HCT116 (cell line): ENCODE measurements around the gene RAB31. TPM values are rescaled to one million over a fixed set of nuclear protein-coding genes. Genes with fewer than 3 reads are reported as not detected.

Experiments used
- ATAC-seq: fragments of 200-7000 bp; cut with Tn5 transposase; 2 replicates; pipeline ENCODE4 v1.9.1; 2020; ENCODE audit warnings: mild to moderate bottlenecking, moderate library complexity
- BruUV-seq: library from RNA; stranded (reverse); fragments of 400-500 nt; replicated peaks from 2 replicates; lab custom pipeline; 2021; lab: Mats Ljungman, UMichigan
- CTCF ChIA-PET: fragments of 300-600 bp; sonication (Branson Sonifier 250); formaldehyde crosslinking; loops from one replicate; lab custom pipeline; 2021; ENCODE audit warnings: antibody characterized with exemption; lab: Charles Lee
- POLR2A ChIA-PET: fragments of 300-600, 350-600 bp; sonication (Branson Sonifier 250); formaldehyde crosslinking; loops from one replicate; lab custom pipeline; 2021; ENCODE audit warnings: antibody characterized with exemption; lab: Charles Lee
- RAD21 ChIA-PET, 2 experiments: fragments of 300-600 bp; sonication (Branson Sonifier 250); formaldehyde crosslinking; loops; one replicate each; lab custom pipeline; 2023; ENCODE audit warnings: low total read pairs in 2 of 2; ENCODE audit not compliant: uncharacterized antibody in 2 of 2, unreplicated experiment in 2 of 2, low non-redundant PET in 1 of 2; lab: Charles Lee
- DNase-seq: peaks from one replicate; pipeline ENCODE4 v3.0.0-alpha.2; 2010; ENCODE audit warnings: low read depth, low spot score
- H2AFZ ChIP-seq: fragments of 200-600 bp; shearing (Covaris generic), sonication (generic); 2 replicates; pipeline ENCODE4 v1.6.1; 2017; ENCODE audit warnings: low read depth, mixed run types, mixed read lengths, antibody characterized with exemption, low read length; ENCODE audit not compliant: poor library complexity, severe bottlenecking
- H3K27ac ChIP-seq: 2 replicates; pipeline ENCODE4 v1.5.1; 2012; ENCODE audit warnings: low read depth, low read length
- H3K27me3 ChIP-seq: fragments of 200-600 bp; sonication (generic); 2 replicates; pipeline ENCODE4 v1.6.1; 2016; ENCODE audit warnings: mixed run types, low read length, mixed read lengths; ENCODE audit not compliant: insufficient read depth
- H3K36me3 ChIP-seq, 2 experiments: fragments of 200-500 bp in 1 of 2; fragments of 200-600 bp in 1 of 2; sonication (Bioruptor generic) in 1 of 2; sonication (generic) in 1 of 2; 2 replicates each; pipeline versions ENCODE4 v1.5.1 to v1.6.1; 2014 to 2016; ENCODE audit warnings: low read length in 2 of 2, inconsistent platforms in 1 of 2, mixed read lengths in 1 of 2, mixed run types in 1 of 2; ENCODE audit not compliant: insufficient read depth in 2 of 2, control insufficient read depth in 1 of 2
- H3K4me1 ChIP-seq, 2 experiments: fragments of 200-600 bp in 1 of 2; sonication (generic) in 1 of 2; 2 replicates each; pipeline versions ENCODE4 v1.5.1 to v1.6.1; 2012 to 2017; ENCODE audit warnings: low read length in 2 of 2, inconsistent platforms in 1 of 2, mild to moderate bottlenecking in 1 of 2, mixed read lengths in 1 of 2, mixed run types in 1 of 2, moderate library complexity in 1 of 2; ENCODE audit not compliant: insufficient read depth in 2 of 2, control insufficient read depth in 1 of 2
- H3K4me2 ChIP-seq: fragments of 200-600 bp; sonication (generic); 2 replicates; pipeline ENCODE4 v1.6.1; 2017; ENCODE audit warnings: mixed run types, low read length, mixed read lengths
- H3K4me3 ChIP-seq, 2 experiments: fragments of 200-600 bp in 1 of 2; sonication (generic) in 1 of 2; replicated peaks in 1 of 2; 2 replicates each; pipeline ENCODE4 v1.5.1; 2011 to 2016; ENCODE audit warnings: low read length in 2 of 2, control low read depth in 1 of 2, low read depth in 1 of 2, mild to moderate bottlenecking in 1 of 2, mixed read lengths in 1 of 2, mixed run types in 1 of 2
- H3K79me2 ChIP-seq: fragments of 200-600 bp; sonication (generic); 2 replicates; pipeline ENCODE4 v1.6.1; 2017; ENCODE audit warnings: mild to moderate bottlenecking, mixed run types, low read length, moderate library complexity, mixed read lengths; ENCODE audit not compliant: insufficient read depth
- H3K9ac ChIP-seq: fragments of 200-600 bp; sonication (generic); 2 replicates; pipeline ENCODE4 v1.6.1; 2016; ENCODE audit warnings: low read length, mixed read lengths
- H3K9me2 ChIP-seq: fragments of 200-600 bp; sonication (generic), shearing (Covaris generic); 2 replicates; pipeline ENCODE4 v1.6.1; 2017; ENCODE audit warnings: mixed run types, mild to moderate bottlenecking, moderate library complexity; ENCODE audit not compliant: insufficient read depth
- H3K9me3 ChIP-seq, 2 experiments: fragments of 200-500 bp in 1 of 2; fragments of 200-600 bp in 1 of 2; sonication (Bioruptor generic) in 1 of 2; sonication (generic) in 1 of 2; 2 replicates each; pipeline ENCODE4 v1.6.1; 2014 to 2017; ENCODE audit warnings: low read length in 2 of 2, mixed read lengths in 2 of 2, inconsistent platforms in 1 of 2, low read depth in 1 of 2, mild to moderate bottlenecking in 1 of 2, mixed run types in 1 of 2, moderate library complexity in 1 of 2; ENCODE audit not compliant: control insufficient read depth in 1 of 2, insufficient read depth in 1 of 2
- H4K20me1 ChIP-seq: fragments of 200-600 bp; sonication (generic), shearing (Covaris generic); 2 replicates; pipeline ENCODE4 v1.6.1; 2017; ENCODE audit warnings: mixed run types, mild to moderate bottlenecking, moderate library complexity; ENCODE audit not compliant: insufficient read depth
- ATF3 ChIP-seq: IDR thresholded peaks from 2 replicates; pipeline ENCODE4 v1.6.1; 2012
- CBX3 ChIP-seq: IDR thresholded peaks from 2 replicates; pipeline ENCODE4 v1.6.1; 2012; ENCODE audit warnings: low read depth
- CTCF ChIP-seq, 3 experiments: fragments of 200-600 bp in 1 of 3; sonication (generic) in 1 of 3; IDR thresholded peaks in 2 of 3; conservative IDR thresholded peaks in 1 of 3; 2 replicates each; pipeline ENCODE4 v1.5.1; 2012 to 2017; ENCODE audit warnings: low read depth in 2 of 3, low read length in 2 of 3, antibody characterized with exemption in 1 of 3, borderline replicate concordance in 1 of 3, control low read depth in 1 of 3, mild to moderate bottlenecking in 1 of 3, mixed read lengths in 1 of 3, mixed run types in 1 of 3, moderate library complexity in 1 of 3; ENCODE audit not compliant: insufficient read depth in 1 of 3
- RAD21 ChIP-seq: IDR thresholded peaks from 2 replicates; pipeline ENCODE4 v1.6.1; 2012; ENCODE audit warnings: low read depth, mild to moderate bottlenecking
- REST ChIP-seq: IDR thresholded peaks from 2 replicates; pipeline ENCODE4 v1.6.1; 2012; ENCODE audit warnings: low read depth
- YY1 ChIP-seq: IDR thresholded peaks from 2 replicates; pipeline ENCODE4 v1.6.1; 2011; ENCODE audit warnings: low read length, low read depth, moderate library complexity, mild to moderate bottlenecking; ENCODE audit not compliant: insufficient replicate concordance; ENCODE audit errors: extremely low read depth
- ZFX ChIP-seq: fragments of 450-650 bp; IDR thresholded peaks from 2 replicates; pipeline ENCODE4 v1.6.1; 2017
- ZNF274 ChIP-seq: fragments of 200-500 bp; sonication (Bioruptor generic); IDR thresholded peaks from 2 replicates; pipeline ENCODE4 v1.6.1; 2014; ENCODE audit warnings: mild to moderate bottlenecking, low read depth, low read length, inconsistent platforms
- intact Hi-C: fragments of 100-400 bp; cut with micrococcal nuclease; formaldehyde crosslinking; loops from 2 replicates; pipeline ENCODE4 v1.10.0; 2022
- total RNA-seq: library from RNA; stranded (reverse); gene quantifications from one replicate; pipeline ENCODE4 v1.2.1, GENCODE V29; 2021; ENCODE audit not compliant: unreplicated experiment
- TF ChIP-seq, protein P1 (sequence below): IDR thresholded peaks from 2 replicates; pipeline ENCODE4 v1.6.1; 2011; ENCODE audit warnings: mild to moderate bottlenecking, low read length, moderate library complexity; ENCODE audit not compliant: insufficient replicate concordance; ENCODE audit errors: extremely low read depth

RAB31 gene
- total RNA-seq, 1 experiment from 2014 or later, result 46.9 TPM

DNA sequence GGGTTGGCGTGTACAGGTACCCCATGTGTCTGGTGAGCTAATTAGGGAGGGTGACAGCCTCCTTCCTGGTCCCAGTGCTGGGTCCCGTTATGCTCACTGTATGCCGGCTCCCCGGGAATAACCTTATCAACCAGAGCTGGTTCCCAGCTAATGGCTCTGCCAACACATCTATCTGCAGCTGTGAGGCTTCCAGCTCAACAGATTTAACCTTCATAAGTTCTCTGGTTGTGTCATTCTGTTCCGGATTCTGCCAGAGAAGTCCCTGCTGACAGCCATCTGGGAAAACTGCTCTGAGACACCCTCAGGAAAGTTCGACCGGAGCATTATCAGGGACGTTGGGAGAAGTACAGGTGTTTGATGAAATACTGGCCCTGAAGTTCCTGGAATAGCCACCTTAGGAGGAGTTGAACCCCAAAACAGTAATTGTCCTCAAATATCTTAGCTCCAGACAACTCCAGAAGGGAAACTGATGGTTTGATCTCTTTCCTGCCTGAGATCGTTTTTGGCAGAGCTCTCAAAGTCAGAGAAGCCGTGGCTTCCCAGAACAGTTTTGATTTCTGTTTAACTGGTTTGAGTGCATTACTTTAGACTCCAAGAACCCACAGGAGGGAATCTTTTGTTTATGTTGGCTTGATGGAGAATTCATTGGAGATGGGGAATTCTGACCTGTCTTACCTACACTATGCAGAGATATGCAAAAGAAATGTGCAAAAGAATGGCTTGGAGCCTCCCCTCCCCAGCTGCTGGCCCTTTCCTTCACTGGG lies 138.2 kb downstream of the RAB31 start:
- Histone ChIP-seq H3K4me3 (no peak overlapping the region), H3K36me3 (no peaks in the 10 kb centered on the region), H4K20me1 (no peaks in the 10 kb centered on the region), H3K4me2 (no peak overlapping the region), H3K9me3 (no peaks in the 10 kb centered on the region), H2AFZ (no peak overlapping the region), H3K9ac (no peak overlapping the region), H3K27ac (no peak overlapping the region), H3K79me2 (no peaks in the 10 kb centered on the region), H3K9me2 (no peaks in the 10 kb centered on the region), H3K27me3 (no peaks in the 10 kb centered on the region), H3K4me1 (no peaks in the 10 kb centered on the region; a peak in 1 of 4 replicates)
- RAD21 ChIA-PET, result no interaction called here
- no TSS peak for BruUV-seq
- CTCF ChIA-PET, result no interaction called here
- intact Hi-C loops, result no loop called here
- TF ChIP-seq ZNF274 (no peak), CBX3 (no peak), ZFX (no peak), RAD21 (no peak), REST (no peak), ATF3 (no peak), CTCF (IDR thresholded peaks at IDR 0.05 in 2 of 3, conservative IDR thresholded peaks at IDR 0.05 in 1 of 3; ENCODE audit: borderline replicate concordance in 1 of 3, insufficient read depth in 1 of 3, low read depth in 2 of 3, low read length in 2 of 3) (no peak), YY1 (no peak)
- TF ChIP-seq, protein P1, sequence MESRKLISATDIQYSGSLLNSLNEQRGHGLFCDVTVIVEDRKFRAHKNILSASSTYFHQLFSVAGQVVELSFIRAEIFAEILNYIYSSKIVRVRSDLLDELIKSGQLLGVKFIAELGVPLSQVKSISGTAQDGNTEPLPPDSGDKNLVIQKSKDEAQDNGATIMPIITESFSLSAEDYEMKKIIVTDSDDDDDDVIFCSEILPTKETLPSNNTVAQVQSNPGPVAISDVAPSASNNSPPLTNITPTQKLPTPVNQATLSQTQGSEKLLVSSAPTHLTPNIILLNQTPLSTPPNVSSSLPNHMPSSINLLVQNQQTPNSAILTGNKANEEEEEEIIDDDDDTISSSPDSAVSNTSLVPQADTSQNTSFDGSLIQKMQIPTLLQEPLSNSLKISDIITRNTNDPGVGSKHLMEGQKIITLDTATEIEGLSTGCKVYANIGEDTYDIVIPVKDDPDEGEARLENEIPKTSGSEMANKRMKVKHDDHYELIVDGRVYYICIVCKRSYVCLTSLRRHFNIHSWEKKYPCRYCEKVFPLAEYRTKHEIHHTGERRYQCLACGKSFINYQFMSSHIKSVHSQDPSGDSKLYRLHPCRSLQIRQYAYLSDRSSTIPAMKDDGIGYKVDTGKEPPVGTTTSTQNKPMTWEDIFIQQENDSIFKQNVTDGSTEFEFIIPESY, result no peak
- DNase-seq, result no peak
- POLR2A ChIA-PET, result interaction anchor here (0.7 kb wide), 1 partner anchor 19 kb away, joined by 3 read pairs; no protein-coding TSS in a partner anchor
- no peak for ATAC-seq
